HEK293 (cell line): ENCODE data around the gene CHCHD10.

Source experiments
- GFI1B ChIP-seq: fragments of 450-650 bp; formaldehyde crosslinking; IDR thresholded peaks from 2 replicates; pipeline ENCODE4 v1.5.1; 2016; ENCODE audit warnings: missing biosample characterization, missing genetic modification characterization
- SCRT1 ChIP-seq: fragments of 450-650 bp; formaldehyde crosslinking; IDR thresholded peaks from 2 replicates; pipeline ENCODE4 v1.5.1; 2016; ENCODE audit warnings: missing biosample characterization, missing genetic modification characterization, borderline replicate concordance
- ZBTB1 ChIP-seq: fragments of 450-650 bp; formaldehyde crosslinking; IDR thresholded peaks from 2 replicates; pipeline ENCODE4 v1.5.1; 2016; ENCODE audit warnings: missing biosample characterization, missing genetic modification characterization
- ZBTB8A ChIP-seq: fragments of 450-650 bp; formaldehyde crosslinking; IDR thresholded peaks from 2 replicates; pipeline ENCODE4 v1.5.1; 2016; ENCODE audit warnings: missing biosample characterization, missing genetic modification characterization
- ZNF146 ChIP-seq: fragments of 450-650 bp; formaldehyde crosslinking; IDR thresholded peaks from 2 replicates; pipeline ENCODE4 v1.5.1; 2016; ENCODE audit warnings: missing biosample characterization, missing genetic modification characterization
- ZNF211 ChIP-seq: fragments of 450-650 bp; formaldehyde crosslinking; IDR thresholded peaks from 2 replicates; pipeline ENCODE4 v1.5.1; 2016; ENCODE audit warnings: low read depth, missing biosample characterization, missing genetic modification characterization
- ZNF239 ChIP-seq: fragments of 450-650 bp; formaldehyde crosslinking; IDR thresholded peaks from 2 replicates; pipeline ENCODE4 v1.5.1; 2016; ENCODE audit warnings: missing biosample characterization, missing genetic modification characterization
- ZNF311 ChIP-seq: fragments of 450-650 bp; formaldehyde crosslinking; IDR thresholded peaks from 2 replicates; pipeline ENCODE4 v1.5.1; 2017; ENCODE audit warnings: missing biosample characterization, missing genetic modification characterization, borderline replicate concordance
- ZNF514 ChIP-seq: fragments of 450-650 bp; formaldehyde crosslinking; IDR thresholded peaks from 2 replicates; pipeline ENCODE4 v1.5.1; 2016; ENCODE audit warnings: missing biosample characterization, missing genetic modification characterization
- ZNF555 ChIP-seq: fragments of 450-650 bp; formaldehyde crosslinking; conservative IDR thresholded peaks from 2 replicates; pipeline ENCODE4 v1.5.1; 2017; ENCODE audit warnings: missing biosample characterization, mild to moderate bottlenecking, missing genetic modification characterization, inconsistent platforms
- ZNF596 ChIP-seq: fragments of 450-650 bp; IDR thresholded peaks from 2 replicates; pipeline ENCODE4 v1.5.0; 2018; ENCODE audit warnings: missing biosample characterization, mild to moderate bottlenecking, missing genetic modification characterization, moderate library complexity
- ZNF624 ChIP-seq: fragments of 450-650 bp; formaldehyde crosslinking; IDR thresholded peaks from 2 replicates; pipeline ENCODE4 v1.5.1; 2017; ENCODE audit warnings: missing biosample characterization, missing genetic modification characterization
- ZNF658 ChIP-seq: fragments of 450-650 bp; formaldehyde crosslinking; IDR thresholded peaks from 2 replicates; pipeline ENCODE4; 2016; ENCODE audit warnings: missing biosample characterization, missing genetic modification characterization
- ZNF670 ChIP-seq: fragments of 450-650 bp; formaldehyde crosslinking; IDR thresholded peaks from 2 replicates; pipeline ENCODE4 v1.5.1; 2016; ENCODE audit warnings: missing biosample characterization, missing genetic modification characterization, low read depth
- ZNF768 ChIP-seq: fragments of 450-650 bp; formaldehyde crosslinking; IDR thresholded peaks from 2 replicates; pipeline ENCODE4 v1.5.1; 2018; ENCODE audit warnings: missing biosample characterization, mild to moderate bottlenecking, missing genetic modification characterization
- ZSCAN30 ChIP-seq: fragments of 450-650 bp; IDR thresholded peaks from 2 replicates; pipeline ENCODE4 v1.5.1; 2018; ENCODE audit warnings: missing biosample characterization, mild to moderate bottlenecking, missing genetic modification characterization, moderate library complexity
- TF ChIP-seq, protein P1 (sequence below): fragments of 450-650 bp; formaldehyde crosslinking; conservative IDR thresholded peaks from 2 replicates; pipeline ENCODE4 v1.5.1; 2016; ENCODE audit warnings: low read depth, missing biosample characterization, missing genetic modification characterization
- TF ChIP-seq, protein P2 (sequence below): IDR thresholded peaks from 2 replicates; pipeline ENCODE4 v1.6.1; 2011; ENCODE audit warnings: mild to moderate bottlenecking, low read depth, low read length, borderline replicate concordance
- TF ChIP-seq, protein P3 (sequence below): fragments of 450-650 bp; formaldehyde crosslinking; IDR thresholded peaks from 2 replicates; pipeline ENCODE4 v1.5.1; 2016; ENCODE audit warnings: missing biosample characterization, missing genetic modification characterization
- TF ChIP-seq, protein P4 (sequence below): fragments of 450-650 bp; formaldehyde crosslinking; IDR thresholded peaks from 2 replicates; pipeline ENCODE4 v1.5.1; 2016; ENCODE audit warnings: missing biosample characterization, missing genetic modification characterization
- TF ChIP-seq, protein P5 (sequence below): fragments of 450-650 bp; formaldehyde crosslinking; IDR thresholded peaks from 2 replicates; pipeline ENCODE4 v1.5.0; 2017; ENCODE audit warnings: missing biosample characterization, missing genetic modification characterization, borderline replicate concordance
- TF ChIP-seq, protein P6 (sequence below): fragments of 450-650 bp; formaldehyde crosslinking; IDR thresholded peaks from 2 replicates; pipeline ENCODE4 v1.5.1; 2016; ENCODE audit warnings: missing biosample characterization, missing genetic modification characterization, borderline replicate concordance

The CHCHD10 gene

DNA sequence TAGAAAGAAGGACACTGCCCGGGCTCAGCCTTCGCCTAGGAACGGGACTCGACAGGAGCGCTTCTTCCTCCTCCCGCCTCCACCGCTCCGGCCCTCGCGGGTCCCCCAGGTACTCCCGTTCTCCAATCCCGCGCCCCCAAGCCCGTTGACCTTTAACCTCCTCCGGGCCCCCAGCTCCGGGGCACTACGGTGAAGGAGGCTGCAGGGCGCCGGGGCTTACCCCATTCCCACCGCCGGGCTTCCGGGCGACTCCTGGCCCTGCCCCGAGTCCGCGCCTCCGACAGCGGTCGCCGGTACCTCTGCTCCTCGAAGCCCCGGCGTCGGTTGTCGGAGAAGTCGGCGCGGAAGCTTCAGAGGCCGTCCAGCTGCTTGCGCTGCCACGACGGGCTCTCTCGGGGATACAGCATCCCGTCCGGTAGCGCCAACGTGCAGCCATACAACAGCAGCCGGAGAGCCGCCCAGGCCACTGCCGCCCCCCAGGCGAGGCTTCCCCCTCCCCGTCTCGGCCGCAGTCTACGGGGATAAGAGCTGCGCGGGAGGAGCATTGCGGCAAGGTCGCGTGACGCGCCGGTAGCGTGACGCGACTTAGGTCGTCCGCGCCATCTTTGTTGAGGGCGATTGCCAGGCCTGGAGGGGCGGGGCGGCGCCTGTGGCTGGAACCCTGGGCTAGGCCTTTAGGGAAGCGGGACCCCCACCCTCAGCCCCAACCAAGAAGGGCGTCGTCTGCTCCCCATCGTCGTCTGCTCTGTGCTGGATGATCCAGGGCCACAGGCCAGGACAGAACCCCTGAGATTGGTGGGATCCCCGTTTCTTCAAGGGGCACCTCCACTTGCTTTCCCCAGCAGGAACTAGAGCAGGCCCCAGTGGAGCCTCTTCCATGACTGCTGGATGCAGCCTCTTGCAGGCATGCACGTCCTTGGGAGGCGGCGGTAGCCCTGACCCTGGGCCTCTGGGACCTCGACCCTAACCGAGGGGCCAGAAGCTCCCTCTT, 50.7 kb downstream of the CHCHD10 start (continued):
- TF ChIP-seq, protein P1, sequence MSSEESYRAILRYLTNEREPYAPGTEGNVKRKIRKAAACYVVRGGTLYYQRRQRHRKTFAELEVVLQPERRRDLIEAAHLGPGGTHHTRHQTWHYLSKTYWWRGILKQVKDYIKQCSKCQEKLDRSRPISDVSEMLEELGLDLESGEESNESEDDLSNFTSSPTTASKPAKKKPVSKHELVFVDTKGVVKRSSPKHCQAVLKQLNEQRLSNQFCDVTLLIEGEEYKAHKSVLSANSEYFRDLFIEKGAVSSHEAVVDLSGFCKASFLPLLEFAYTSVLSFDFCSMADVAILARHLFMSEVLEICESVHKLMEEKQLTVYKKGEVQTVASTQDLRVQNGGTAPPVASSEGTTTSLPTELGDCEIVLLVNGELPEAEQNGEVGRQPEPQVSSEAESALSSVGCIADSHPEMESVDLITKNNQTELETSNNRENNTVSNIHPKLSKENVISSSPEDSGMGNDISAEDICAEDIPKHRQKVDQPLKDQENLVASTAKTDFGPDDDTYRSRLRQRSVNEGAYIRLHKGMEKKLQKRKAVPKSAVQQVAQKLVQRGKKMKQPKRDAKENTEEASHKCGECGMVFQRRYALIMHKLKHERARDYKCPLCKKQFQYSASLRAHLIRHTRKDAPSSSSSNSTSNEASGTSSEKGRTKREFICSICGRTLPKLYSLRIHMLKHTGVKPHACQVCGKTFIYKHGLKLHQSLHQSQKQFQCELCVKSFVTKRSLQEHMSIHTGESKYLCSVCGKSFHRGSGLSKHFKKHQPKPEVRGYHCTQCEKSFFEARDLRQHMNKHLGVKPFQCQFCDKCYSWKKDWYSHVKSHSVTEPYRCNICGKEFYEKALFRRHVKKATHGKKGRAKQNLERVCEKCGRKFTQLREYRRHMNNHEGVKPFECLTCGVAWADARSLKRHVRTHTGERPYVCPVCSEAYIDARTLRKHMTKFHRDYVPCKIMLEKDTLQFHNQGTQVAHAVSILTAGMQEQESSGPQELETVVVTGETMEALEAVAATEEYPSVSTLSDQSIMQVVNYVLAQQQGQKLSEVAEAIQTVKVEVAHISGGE, result peak; percentile 42; the same call in 1 of the 2 replicates
- TF ChIP-seq ZNF596 (no peak), ZNF555 (tag by site-specific recombination) (no peak), ZBTB8A (tag by site-specific recombination) (peak; percentile 69), ZNF658 (tag by site-specific recombination) (no peak), ZNF311 (tag by site-specific recombination) (no peak), ZNF670 (tag by site-specific recombination) (no peak), ZSCAN30 (tag by site-specific recombination) (peak; percentile 46; the same call in 1 of the 2 replicates), ZNF624 (tag by site-specific recombination) (no peak), ZNF768 (tag by site-specific recombination) (no peak), GFI1B (no peak), ZNF211 (no peak), ZNF514 (tag by site-specific recombination) (no peak), ZBTB1 (tag by site-specific recombination) (no peak), ZNF146 (tag by site-specific recombination) (no peak; the same call in 1 of the 2 replicates), SCRT1 (tag by site-specific recombination) (no peak), ZNF239 (tag by site-specific recombination) (no peak)
- TF ChIP-seq, protein P2, sequence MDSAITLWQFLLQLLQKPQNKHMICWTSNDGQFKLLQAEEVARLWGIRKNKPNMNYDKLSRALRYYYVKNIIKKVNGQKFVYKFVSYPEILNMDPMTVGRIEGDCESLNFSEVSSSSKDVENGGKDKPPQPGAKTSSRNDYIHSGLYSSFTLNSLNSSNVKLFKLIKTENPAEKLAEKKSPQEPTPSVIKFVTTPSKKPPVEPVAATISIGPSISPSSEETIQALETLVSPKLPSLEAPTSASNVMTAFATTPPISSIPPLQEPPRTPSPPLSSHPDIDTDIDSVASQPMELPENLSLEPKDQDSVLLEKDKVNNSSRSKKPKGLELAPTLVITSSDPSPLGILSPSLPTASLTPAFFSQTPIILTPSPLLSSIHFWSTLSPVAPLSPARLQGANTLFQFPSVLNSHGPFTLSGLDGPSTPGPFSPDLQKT, result no peak
- TF ChIP-seq, protein P3, sequence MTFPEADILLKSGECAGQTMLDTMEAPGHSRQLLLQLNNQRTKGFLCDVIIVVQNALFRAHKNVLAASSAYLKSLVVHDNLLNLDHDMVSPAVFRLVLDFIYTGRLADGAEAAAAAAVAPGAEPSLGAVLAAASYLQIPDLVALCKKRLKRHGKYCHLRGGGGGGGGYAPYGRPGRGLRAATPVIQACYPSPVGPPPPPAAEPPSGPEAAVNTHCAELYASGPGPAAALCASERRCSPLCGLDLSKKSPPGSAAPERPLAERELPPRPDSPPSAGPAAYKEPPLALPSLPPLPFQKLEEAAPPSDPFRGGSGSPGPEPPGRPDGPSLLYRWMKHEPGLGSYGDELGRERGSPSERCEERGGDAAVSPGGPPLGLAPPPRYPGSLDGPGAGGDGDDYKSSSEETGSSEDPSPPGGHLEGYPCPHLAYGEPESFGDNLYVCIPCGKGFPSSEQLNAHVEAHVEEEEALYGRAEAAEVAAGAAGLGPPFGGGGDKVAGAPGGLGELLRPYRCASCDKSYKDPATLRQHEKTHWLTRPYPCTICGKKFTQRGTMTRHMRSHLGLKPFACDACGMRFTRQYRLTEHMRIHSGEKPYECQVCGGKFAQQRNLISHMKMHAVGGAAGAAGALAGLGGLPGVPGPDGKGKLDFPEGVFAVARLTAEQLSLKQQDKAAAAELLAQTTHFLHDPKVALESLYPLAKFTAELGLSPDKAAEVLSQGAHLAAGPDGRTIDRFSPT (tag by site-specific recombination), result no peak
- TF ChIP-seq, protein P4, sequence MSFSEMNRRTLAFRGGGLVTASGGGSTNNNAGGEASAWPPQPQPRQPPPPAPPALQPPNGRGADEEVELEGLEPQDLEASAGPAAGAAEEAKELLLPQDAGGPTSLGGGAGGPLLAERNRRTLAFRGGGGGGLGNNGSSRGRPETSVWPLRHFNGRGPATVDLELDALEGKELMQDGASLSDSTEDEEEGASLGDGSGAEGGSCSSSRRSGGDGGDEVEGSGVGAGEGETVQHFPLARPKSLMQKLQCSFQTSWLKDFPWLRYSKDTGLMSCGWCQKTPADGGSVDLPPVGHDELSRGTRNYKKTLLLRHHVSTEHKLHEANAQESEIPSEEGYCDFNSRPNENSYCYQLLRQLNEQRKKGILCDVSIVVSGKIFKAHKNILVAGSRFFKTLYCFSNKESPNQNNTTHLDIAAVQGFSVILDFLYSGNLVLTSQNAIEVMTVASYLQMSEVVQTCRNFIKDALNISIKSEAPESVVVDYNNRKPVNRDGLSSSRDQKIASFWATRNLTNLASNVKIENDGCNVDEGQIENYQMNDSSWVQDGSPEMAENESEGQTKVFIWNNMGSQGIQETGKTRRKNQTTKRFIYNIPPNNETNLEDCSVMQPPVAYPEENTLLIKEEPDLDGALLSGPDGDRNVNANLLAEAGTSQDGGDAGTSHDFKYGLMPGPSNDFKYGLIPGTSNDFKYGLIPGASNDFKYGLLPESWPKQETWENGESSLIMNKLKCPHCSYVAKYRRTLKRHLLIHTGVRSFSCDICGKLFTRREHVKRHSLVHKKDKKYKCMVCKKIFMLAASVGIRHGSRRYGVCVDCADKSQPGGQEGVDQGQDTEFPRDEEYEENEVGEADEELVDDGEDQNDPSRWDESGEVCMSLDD (tag by site-specific recombination), result 0 out of 2 replicates have a peak, but pooled peaks have one; percentile 57
- TF ChIP-seq, protein P5, sequence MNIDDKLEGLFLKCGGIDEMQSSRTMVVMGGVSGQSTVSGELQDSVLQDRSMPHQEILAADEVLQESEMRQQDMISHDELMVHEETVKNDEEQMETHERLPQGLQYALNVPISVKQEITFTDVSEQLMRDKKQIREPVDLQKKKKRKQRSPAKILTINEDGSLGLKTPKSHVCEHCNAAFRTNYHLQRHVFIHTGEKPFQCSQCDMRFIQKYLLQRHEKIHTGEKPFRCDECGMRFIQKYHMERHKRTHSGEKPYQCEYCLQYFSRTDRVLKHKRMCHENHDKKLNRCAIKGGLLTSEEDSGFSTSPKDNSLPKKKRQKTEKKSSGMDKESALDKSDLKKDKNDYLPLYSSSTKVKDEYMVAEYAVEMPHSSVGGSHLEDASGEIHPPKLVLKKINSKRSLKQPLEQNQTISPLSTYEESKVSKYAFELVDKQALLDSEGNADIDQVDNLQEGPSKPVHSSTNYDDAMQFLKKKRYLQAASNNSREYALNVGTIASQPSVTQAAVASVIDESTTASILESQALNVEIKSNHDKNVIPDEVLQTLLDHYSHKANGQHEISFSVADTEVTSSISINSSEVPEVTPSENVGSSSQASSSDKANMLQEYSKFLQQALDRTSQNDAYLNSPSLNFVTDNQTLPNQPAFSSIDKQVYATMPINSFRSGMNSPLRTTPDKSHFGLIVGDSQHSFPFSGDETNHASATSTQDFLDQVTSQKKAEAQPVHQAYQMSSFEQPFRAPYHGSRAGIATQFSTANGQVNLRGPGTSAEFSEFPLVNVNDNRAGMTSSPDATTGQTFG (tag by site-specific recombination), result no peak
- TF ChIP-seq, protein P6, sequence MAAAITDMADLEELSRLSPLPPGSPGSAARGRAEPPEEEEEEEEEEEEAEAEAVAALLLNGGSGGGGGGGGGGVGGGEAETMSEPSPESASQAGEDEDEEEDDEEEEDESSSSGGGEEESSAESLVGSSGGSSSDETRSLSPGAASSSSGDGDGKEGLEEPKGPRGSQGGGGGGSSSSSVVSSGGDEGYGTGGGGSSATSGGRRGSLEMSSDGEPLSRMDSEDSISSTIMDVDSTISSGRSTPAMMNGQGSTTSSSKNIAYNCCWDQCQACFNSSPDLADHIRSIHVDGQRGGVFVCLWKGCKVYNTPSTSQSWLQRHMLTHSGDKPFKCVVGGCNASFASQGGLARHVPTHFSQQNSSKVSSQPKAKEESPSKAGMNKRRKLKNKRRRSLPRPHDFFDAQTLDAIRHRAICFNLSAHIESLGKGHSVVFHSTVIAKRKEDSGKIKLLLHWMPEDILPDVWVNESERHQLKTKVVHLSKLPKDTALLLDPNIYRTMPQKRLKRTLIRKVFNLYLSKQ (tag by site-specific recombination), result no peak
